ENCODE measurements around the gene C5orf34. TPM values are rescaled to one million over a fixed set of nuclear protein-coding genes. Genes with fewer than 3 reads are reported as not detected.

C5orf34 gene
- total and polyA plus RNA-seq, 5 donors from 2014 or later: 0.75 to 0.87 (median 0.83) TPM; not detected in 1

DNA sequence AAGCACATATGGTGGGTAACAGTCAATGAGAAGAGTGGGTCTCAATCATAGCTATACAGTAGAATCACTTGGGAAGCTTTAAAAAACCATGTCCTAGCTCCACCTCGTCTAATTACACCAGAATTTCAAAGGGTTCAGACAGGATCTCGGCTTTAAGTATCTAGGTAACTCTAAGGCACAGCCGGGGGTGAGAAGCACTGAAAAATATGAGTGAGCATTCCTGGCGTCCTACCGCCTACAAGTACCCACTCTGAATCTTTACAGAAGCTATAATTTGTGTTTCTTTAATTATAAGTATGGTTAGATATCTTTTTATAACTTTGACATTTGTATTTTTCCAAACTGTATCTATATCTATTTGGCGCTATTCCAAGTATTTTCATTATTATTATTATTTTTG is 25.8 kb upstream of the C5orf34 start:
- Histone ChIP-seq H3K4me1 (ENCODE audit: control insufficient read depth, insufficient read depth, low read length, poor library complexity, severe bottlenecking) (no peaks in the 10 kb centered on the region), H3K36me3 (ENCODE audit: control insufficient read depth, insufficient read depth, low read length) (peaks cover 83% of the 10 kb centered on the region), H3K27me3 (ENCODE audit: control insufficient read depth, insufficient read depth, low read length) (no peaks in the 10 kb centered on the region), H3K4me3 (ENCODE audit: low read depth, low read length) (no peak overlapping the region), H3K27ac (ENCODE audit: insufficient read depth, low read length, poor library complexity, severe bottlenecking) (no peak overlapping the region), H3K9me3 (ENCODE audit: control insufficient read depth in 2 of 2, low read length in 2 of 2) (no peaks in the 10 kb centered on the region)
- Mint-ChIP-seq H3K9me3 (no peaks in the 10 kb centered on the region), H3K27ac (no peak overlapping the region), H3K27me3 (no peaks in the 10 kb centered on the region), H3K36me3 (peaks cover 37% of the 10 kb centered on the region), H3K4me1 (peaks cover 16 to 24% (median 21%) of the 10 kb centered on the region in 4 donors), H3K4me3 (no peak overlapping the region)
- DNase-seq (no peak), ATAC-seq (ENCODE audit: low read depth in 2 of 2) (no peak)

DNA sequence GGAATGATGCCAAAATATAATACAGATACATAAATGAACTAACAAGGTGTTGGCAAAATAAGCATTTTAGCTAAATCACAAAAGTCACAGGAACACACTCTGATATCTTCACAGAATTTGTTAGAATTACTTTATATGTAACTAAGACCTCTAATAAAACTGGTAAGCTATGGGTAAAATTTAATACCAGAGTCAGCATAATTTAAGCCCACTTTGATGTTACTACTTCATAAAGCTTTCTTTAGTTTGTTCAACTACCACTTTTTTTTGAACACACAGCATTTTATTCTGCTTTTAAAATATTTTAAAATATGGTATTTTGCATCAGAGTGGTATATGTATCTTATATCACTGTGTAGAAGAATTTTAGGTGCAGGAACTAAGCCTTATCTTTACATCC is 22.0 kb upstream of the C5orf34 start:
- Mint-ChIP-seq H3K27ac (peak overlapping the region in 1 of 3 donors; percentile 11), H3K36me3 (peaks cover 49% of the 10 kb centered on the region), H3K4me3 (no peak overlapping the region)

GRCh38 chr5:43533646-43534045 is 18.7 kb upstream of the C5orf34 start:
- no peak overlapping the region for H3K4me3 ChIP-seq (ENCODE audit: low read depth, low read length)
- H3K9me3 ChIP-seq (ENCODE audit: control insufficient read depth in 2 of 2, low read length in 2 of 2): no peaks in the 10 kb centered on the region
- Mint-ChIP-seq H3K27me3 (no peaks in the 10 kb centered on the region), H3K9me3 (no peaks in the 10 kb centered on the region), H3K4me1 (peaks cover 10 to 25% (median 18%) of the 10 kb centered on the region in 4 donors), H3K36me3 (peaks cover 54% of the 10 kb centered on the region), H3K27ac (peak overlapping the region in 2 of 3 donors; percentile 48 to 77), H3K4me3 (no peak overlapping the region)
- no peaks in the 10 kb centered on the region for H3K4me1 ChIP-seq (ENCODE audit: control insufficient read depth, insufficient read depth, low read length, poor library complexity, severe bottlenecking)
- H3K27me3 ChIP-seq (ENCODE audit: control insufficient read depth, insufficient read depth, low read length): no peaks in the 10 kb centered on the region
- ATAC-seq (ENCODE audit: low read depth in 2 of 2) (peak in 1 of 2 donors; percentile 24), DNase-seq (peak in 1 of 3 donors; percentile 17)
- H3K27ac ChIP-seq (ENCODE audit: insufficient read depth, low read length, poor library complexity, severe bottlenecking): no peak overlapping the region
- peaks cover 85% of the 10 kb centered on the region for H3K36me3 ChIP-seq (ENCODE audit: control insufficient read depth, insufficient read depth, low read length)

More for the DNA sequence above, 22.0 kb upstream of the C5orf34 start:
- DNase-seq (no peak), ATAC-seq (ENCODE audit: low read depth in 2 of 2) (no peak)
- Mint-ChIP-seq H3K4me1 (peaks cover 18 to 34% (median 24%) of the 10 kb centered on the region in 4 donors), H3K27me3 (no peaks in the 10 kb centered on the region), H3K9me3 (no peaks in the 10 kb centered on the region)
- Histone ChIP-seq H3K9me3 (ENCODE audit: control insufficient read depth in 2 of 2, low read length in 2 of 2) (no peaks in the 10 kb centered on the region), H3K36me3 (ENCODE audit: control insufficient read depth, insufficient read depth, low read length) (peaks cover 86% of the 10 kb centered on the region), H3K4me1 (ENCODE audit: control insufficient read depth, insufficient read depth, low read length, poor library complexity, severe bottlenecking) (no peaks in the 10 kb centered on the region), H3K27ac (ENCODE audit: insufficient read depth, low read length, poor library complexity, severe bottlenecking) (no peak overlapping the region), H3K27me3 (ENCODE audit: control insufficient read depth, insufficient read depth, low read length) (no peaks in the 10 kb centered on the region), H3K4me3 (ENCODE audit: low read depth, low read length) (no peak overlapping the region)

GRCh38 chr5:43530648-43531047 is 15.7 kb upstream of the C5orf34 start:
- peaks cover 83% of the 10 kb centered on the region for H3K36me3 ChIP-seq (ENCODE audit: control insufficient read depth, insufficient read depth, low read length)
- no peak overlapping the region for H3K27ac ChIP-seq (ENCODE audit: insufficient read depth, low read length, poor library complexity, severe bottlenecking)
- H3K9me3 Mint-ChIP-seq: no peaks in the 10 kb centered on the region
- peaks cover 57% of the 10 kb centered on the region for H3K36me3 Mint-ChIP-seq
- no peaks in the 10 kb centered on the region for H3K27me3 Mint-ChIP-seq
- DNase-seq: no peak
- ATAC-seq (ENCODE audit: low read depth in 2 of 2): no peak
- H3K9me3 ChIP-seq (ENCODE audit: control insufficient read depth in 2 of 2, low read length in 2 of 2): no peaks in the 10 kb centered on the region
- no peak overlapping the region for H3K4me3 Mint-ChIP-seq
- H3K27ac Mint-ChIP-seq: no peak overlapping the region
- H3K4me1 Mint-ChIP-seq: peaks cover 6 to 20% (median 16%) of the 10 kb centered on the region in 4 donors
- H3K4me3 ChIP-seq (ENCODE audit: low read depth, low read length): no peak overlapping the region
- no peaks in the 10 kb centered on the region for H3K4me1 ChIP-seq (ENCODE audit: control insufficient read depth, insufficient read depth, low read length, poor library complexity, severe bottlenecking)
- H3K27me3 ChIP-seq (ENCODE audit: control insufficient read depth, insufficient read depth, low read length): no peaks in the 10 kb centered on the region

- Mint-ChIP-seq H3K9me3 (peaks cover 0 to 2% (median 0%) of the 10 kb centered on the region in 7 donors), H3K4me1 (peaks cover 0 to 2% (median 0%) of the 10 kb centered on the region in 4 donors), H3K36me3 (peaks cover 47% of the 10 kb centered on the region), H3K4me3 (no peak overlapping the region), H3K27ac (peak overlapping the region in 1 of 3 donors; percentile 34), H3K27me3 (no peaks in the 10 kb centered on the region)
- Histone ChIP-seq H3K36me3 (ENCODE audit: control insufficient read depth, insufficient read depth, low read length) (peaks cover 36% of the 10 kb centered on the region), H3K4me1 (ENCODE audit: control insufficient read depth, insufficient read depth, low read length, poor library complexity, severe bottlenecking) (no peaks in the 10 kb centered on the region), H3K27me3 (ENCODE audit: control insufficient read depth, insufficient read depth, low read length) (no peaks in the 10 kb centered on the region), H3K27ac (ENCODE audit: insufficient read depth, low read length, poor library complexity, severe bottlenecking) (no peak overlapping the region), H3K4me3 (ENCODE audit: low read depth, low read length) (no peak overlapping the region), H3K9me3 (ENCODE audit: control insufficient read depth in 2 of 2, low read length in 2 of 2) (no peaks in the 10 kb centered on the region)
- no peak for DNase-seq
- no peak for ATAC-seq (ENCODE audit: low read depth in 2 of 2)
These were observed 8.7 kb upstream of the C5orf34 start for GRCh38 chr5:43523662-43524072.

GRCh38 chr5:43520615-43521014 is 5.7 kb upstream of the C5orf34 start:
- Mint-ChIP-seq H3K4me3 (no peak overlapping the region), H3K9me3 (peaks cover 0 to 2% (median 0%) of the 10 kb centered on the region in 7 donors), H3K27me3 (no peaks in the 10 kb centered on the region), H3K36me3 (peaks cover 30% of the 10 kb centered on the region), H3K27ac (no peak overlapping the region), H3K4me1 (peaks cover 1 to 6% (median 4%) of the 10 kb centered on the region in 4 donors)
- no peak overlapping the region for H3K4me3 ChIP-seq (ENCODE audit: low read depth, low read length)
- no peak for DNase-seq
- peaks cover 16% of the 10 kb centered on the region for H3K36me3 ChIP-seq (ENCODE audit: control insufficient read depth, insufficient read depth, low read length)
- H3K27me3 ChIP-seq (ENCODE audit: control insufficient read depth, insufficient read depth, low read length): no peaks in the 10 kb centered on the region
- ATAC-seq (ENCODE audit: low read depth in 2 of 2): no peak
- no peaks in the 10 kb centered on the region for H3K9me3 ChIP-seq (ENCODE audit: control insufficient read depth in 2 of 2, low read length in 2 of 2)
- no peak overlapping the region for H3K27ac ChIP-seq (ENCODE audit: insufficient read depth, low read length, poor library complexity, severe bottlenecking)
- H3K4me1 ChIP-seq (ENCODE audit: control insufficient read depth, insufficient read depth, low read length, poor library complexity, severe bottlenecking): peaks cover 2% of the 10 kb centered on the region

GRCh38 chr5:43515678-43516048 is 715 bp upstream of the C5orf34 start:
- peaks cover 17% of the 10 kb centered on the region for H3K4me1 ChIP-seq (ENCODE audit: control insufficient read depth, insufficient read depth, low read length, poor library complexity, severe bottlenecking)
- DNase-seq: no peak
- peak overlapping the region in 2 of 3 donors; percentile 96 to 97 for H3K27ac Mint-ChIP-seq
- H3K36me3 ChIP-seq (ENCODE audit: control insufficient read depth, insufficient read depth, low read length): no peaks in the 10 kb centered on the region
- H3K9me3 ChIP-seq (ENCODE audit: control insufficient read depth in 2 of 2, low read length in 2 of 2): no peaks in the 10 kb centered on the region
- H3K36me3 Mint-ChIP-seq: peaks cover 8% of the 10 kb centered on the region
- peak overlapping the region; percentile 87 for H3K27ac ChIP-seq (ENCODE audit: insufficient read depth, low read length, poor library complexity, severe bottlenecking)
- peaks cover 0 to 2% (median 0%) of the 10 kb centered on the region in 7 donors for H3K9me3 Mint-ChIP-seq
- H3K4me3 Mint-ChIP-seq: peak overlapping the region; percentile 95 to 98 (median 96)
- no peaks in the 10 kb centered on the region for H3K27me3 ChIP-seq (ENCODE audit: control insufficient read depth, insufficient read depth, low read length)
- H3K4me3 ChIP-seq (ENCODE audit: low read depth, low read length): peak overlapping the region; percentile 88
- ATAC-seq (ENCODE audit: low read depth in 2 of 2): no peak
- no peaks in the 10 kb centered on the region for H3K27me3 Mint-ChIP-seq
- peaks cover 26 to 41% (median 30%) of the 10 kb centered on the region in 4 donors for H3K4me1 Mint-ChIP-seq

- Histone ChIP-seq H3K36me3 (ENCODE audit: control insufficient read depth, insufficient read depth, low read length) (no peaks in the 10 kb centered on the region), H3K4me3 (ENCODE audit: low read depth, low read length) (peak overlapping the region; percentile 88), H3K4me1 (ENCODE audit: control insufficient read depth, insufficient read depth, low read length, poor library complexity, severe bottlenecking) (peaks cover 17% of the 10 kb centered on the region), H3K9me3 (ENCODE audit: control insufficient read depth in 2 of 2, low read length in 2 of 2) (no peaks in the 10 kb centered on the region), H3K27ac (ENCODE audit: insufficient read depth, low read length, poor library complexity, severe bottlenecking) (peak overlapping the region; percentile 87), H3K27me3 (ENCODE audit: control insufficient read depth, insufficient read depth, low read length) (no peaks in the 10 kb centered on the region)
- peak overlapping the region; percentile 96 to 97 (median 97) for H3K27ac Mint-ChIP-seq
- ATAC-seq (ENCODE audit: low read depth in 2 of 2): peak in 1 of 2 donors; percentile 20
- H3K36me3 Mint-ChIP-seq: peaks cover 5% of the 10 kb centered on the region
- H3K4me3 Mint-ChIP-seq: peak overlapping the region; percentile 95 to 98 (median 96)
- H3K4me1 Mint-ChIP-seq: peaks cover 24 to 41% (median 30%) of the 10 kb centered on the region in 4 donors
- DNase-seq: no peak
- no peaks in the 10 kb centered on the region for H3K27me3 Mint-ChIP-seq
- peaks cover 0 to under 1% (median 0%) of the 10 kb centered on the region in 7 donors for H3K9me3 Mint-ChIP-seq
These were observed 505 bp downstream of the C5orf34 start for GRCh38 chr5:43514471-43514815.
